Embryonic facial prominence (tissue), 1 donor: ENCODE results near the gene FBXL7.

Experiments used
- DNase-seq: peaks from one replicate; pipeline ENCODE4 v3.0.0-alpha.2; 2016; ENCODE audit errors: extremely low spot score

Gene FBXL7

DNA sequence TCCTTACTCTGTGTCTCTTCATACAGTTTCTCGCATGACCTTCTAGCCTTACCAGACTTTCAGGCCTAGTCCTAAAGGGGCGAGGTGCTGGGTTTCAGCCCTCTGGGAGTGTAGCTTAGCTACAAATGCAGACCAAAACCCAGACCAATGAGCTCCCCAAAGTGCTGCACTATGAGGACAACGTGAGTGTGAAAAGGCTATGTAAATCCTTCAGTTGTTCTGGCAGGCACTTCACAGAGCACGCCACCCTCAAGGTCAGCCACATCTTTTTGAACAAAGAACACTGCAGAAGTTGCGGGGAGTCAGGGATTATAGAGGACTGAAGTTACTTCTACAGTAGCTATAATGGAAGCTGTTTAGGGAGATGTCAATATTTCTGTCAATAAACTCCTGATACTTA, 377.9 kb downstream of the FBXL7 start:
- no peak for DNase-seq

DNA sequence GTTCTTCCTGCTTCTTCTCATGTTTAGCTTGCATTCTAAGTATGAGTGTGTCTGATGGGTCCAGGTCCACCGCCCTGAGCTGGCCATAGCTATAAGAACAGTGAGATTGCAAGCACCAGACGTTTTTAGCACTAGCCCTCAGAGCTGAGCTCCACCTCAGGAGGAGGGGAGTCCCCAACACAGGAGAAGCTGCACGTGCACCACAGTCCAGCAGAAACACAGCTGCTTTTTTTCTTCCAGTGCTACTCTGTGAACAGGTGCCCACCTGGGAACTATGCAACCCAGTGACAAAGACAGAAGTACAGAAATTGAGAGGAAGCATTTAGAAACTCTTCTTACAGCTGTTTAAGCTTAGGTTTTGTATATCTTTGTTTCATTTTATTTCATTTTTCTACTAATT, 380.2 kb downstream of the FBXL7 start:
- no peak for DNase-seq

DNA sequence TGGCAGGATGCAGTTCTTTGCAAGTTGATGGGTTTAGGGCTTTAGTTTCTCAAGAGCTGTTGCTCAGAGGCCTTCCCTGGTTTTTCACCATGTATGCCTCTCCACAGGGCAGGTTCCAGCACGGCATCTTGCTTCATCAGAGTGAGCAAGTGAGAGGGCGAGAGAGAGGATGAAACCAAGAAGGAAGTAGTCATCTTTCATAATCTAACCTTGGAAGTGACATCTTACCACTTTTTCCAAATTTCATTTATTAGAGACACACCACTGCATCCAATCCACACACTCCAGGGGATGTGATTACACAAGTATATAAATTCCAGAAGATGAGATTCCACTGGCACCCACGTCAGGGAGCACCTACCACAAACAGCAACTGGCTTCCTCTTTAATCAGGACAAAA, 385.2 kb downstream of the FBXL7 start:
- no peak for DNase-seq

DNA sequence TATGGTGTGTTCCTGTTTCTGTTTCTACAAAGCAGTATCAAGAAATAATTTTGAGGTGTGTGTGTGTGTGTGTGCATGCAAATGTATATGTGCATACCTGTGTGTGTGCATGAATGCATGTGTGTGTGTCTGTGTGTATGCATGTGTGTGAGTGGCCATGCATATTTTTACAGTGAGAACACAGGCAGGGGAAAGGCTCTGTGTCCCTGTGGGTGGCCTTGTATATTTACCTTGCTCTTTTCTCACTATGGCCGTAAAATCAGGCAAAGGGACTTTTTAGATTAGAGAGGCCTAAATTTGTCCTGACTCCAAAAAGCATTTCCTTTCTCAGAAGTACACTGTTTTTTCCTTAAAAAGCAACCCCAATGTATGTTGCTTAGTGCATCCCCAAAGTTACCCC, 386.2 kb downstream of the FBXL7 start:
- DNase-seq, result no peak

DNA sequence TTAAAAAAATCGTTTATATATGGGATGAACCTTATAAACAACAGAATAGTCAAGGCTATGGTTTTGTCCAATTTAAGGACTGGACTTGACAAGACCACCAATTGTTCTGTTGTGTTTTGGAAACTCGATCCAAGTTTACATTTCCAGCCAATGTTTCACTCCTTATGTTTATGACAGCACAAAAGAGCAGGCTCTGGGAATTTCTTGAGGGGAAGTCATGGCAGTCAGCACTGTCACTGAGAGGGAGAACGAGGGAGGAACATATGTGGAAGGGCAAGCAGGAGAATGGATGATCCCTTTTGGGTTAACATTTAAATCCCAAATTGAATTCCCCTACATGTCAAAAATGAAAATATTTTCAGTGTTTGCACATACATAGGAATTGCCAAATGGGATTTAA, 387.1 kb downstream of the FBXL7 start:
- DNase-seq, result no peak

DNA sequence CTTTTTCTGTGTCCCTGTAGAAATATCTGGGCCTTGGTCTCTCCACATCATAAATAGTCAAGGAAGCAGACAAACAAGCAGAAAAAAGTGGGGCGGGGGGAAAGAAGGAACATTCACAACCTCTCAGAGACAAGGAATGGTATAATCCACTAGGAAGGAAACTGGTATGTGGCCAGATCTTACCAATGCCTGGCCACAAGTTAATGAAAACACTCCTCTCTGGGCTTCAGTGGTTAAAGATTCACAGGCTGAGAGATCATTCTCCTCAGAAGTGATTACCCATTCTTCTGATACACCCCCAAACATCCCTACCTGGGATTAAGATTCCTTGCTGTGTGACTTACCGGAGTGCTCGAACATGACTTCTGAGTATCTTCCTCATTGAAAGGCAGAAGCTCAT, 389.0 kb downstream of the FBXL7 start:
- DNase-seq, result no peak

DNA sequence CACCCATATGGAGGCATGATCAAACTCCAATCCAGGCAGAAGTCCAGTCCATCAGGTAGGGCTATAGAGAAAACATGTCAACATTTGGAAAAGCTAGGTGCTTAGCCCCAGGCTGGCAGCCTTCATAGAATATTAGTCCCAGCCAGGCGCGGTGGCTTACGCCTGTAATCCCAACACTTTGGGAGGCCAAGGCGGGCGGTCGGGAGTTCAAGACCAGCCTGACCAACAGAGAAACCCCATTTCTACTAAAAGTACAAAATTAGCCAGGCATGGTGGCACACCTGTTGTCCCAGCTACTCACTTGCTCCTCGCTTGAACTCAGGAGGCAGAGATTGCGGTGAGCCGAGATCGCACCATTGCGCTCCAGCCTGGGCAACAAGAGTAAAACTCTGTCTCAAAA, 393.9 kb downstream of the FBXL7 start:
- DNase-seq, result no peak

DNA sequence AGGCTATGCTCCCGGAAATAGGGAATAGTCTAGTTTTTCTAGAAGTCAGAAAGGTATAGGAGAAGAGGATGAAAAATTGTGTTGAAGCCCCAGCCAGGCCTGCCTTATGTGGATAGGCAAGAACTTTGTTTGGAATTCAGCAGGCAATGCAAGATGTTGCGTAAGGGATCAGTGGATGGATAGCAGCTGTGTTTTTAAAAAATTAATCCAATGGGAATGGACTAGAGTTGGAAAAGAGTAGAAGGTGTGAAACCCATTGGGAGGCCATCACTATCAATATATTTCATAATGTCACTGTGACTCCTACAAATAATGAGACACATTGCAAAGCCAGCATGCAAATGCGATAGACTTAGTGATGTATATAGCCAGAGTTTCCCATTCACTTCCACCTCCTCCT, 397.7 kb downstream of the FBXL7 start:
- DNase-seq, result no peak

DNA sequence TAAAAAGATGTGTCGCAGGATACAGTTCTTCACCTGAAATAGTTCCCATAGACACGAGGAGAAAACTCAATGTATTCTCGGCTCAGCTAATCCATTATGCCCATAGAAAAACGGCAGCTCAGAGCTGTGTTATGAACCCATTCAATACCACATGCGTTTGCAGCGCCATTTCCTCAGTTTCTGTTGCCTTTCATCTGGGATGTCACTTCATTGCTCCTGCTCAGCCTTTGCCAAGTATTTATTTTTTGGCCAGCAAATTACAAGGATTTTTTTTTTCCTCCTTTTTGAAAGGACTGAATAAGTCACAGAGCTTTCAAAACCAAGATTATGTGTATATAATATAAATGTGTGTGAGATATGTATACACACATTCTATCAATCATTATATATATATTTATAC, 398.7 kb downstream of the FBXL7 start:
- no peak for DNase-seq

DNA sequence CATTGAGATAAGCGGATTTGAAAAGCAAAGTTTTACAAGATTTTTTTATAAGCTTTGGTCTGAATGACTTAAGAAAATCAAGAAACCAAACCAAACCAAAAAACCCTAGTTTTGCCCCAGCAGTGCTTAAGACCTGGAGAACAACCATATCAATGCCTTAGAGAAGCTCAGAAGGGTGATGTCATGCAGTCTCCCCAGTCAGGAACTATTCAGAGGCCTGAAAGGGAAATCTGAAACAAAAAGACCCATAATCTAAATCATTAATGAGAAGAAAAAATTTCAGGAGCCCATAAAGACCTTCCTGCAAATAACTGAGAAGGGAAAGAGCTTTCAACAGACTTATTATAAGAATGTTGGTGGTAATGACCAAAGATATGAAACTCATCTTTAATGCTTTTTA, 399.5 kb downstream of the FBXL7 start:
- no peak for DNase-seq

DNA sequence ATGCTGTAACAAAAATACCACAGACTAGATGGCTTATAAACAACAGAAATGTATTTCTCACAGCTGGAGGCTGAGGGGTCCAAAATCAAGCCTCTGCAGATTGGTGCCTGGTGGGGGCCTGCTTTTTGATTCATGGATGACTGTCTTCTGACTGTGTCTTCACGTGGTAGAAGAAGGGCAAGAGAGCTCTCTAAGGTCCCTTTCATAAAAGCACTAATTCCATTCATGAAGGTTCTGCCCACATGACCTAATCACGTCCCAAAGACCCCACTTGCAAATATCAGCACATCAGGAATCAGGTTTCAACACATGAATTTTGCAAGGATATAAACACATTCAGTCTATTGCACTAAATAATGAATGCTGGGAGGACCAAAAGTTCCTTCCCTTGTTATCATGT, 401.2 kb downstream of the FBXL7 start:
- no peak for DNase-seq

DNA sequence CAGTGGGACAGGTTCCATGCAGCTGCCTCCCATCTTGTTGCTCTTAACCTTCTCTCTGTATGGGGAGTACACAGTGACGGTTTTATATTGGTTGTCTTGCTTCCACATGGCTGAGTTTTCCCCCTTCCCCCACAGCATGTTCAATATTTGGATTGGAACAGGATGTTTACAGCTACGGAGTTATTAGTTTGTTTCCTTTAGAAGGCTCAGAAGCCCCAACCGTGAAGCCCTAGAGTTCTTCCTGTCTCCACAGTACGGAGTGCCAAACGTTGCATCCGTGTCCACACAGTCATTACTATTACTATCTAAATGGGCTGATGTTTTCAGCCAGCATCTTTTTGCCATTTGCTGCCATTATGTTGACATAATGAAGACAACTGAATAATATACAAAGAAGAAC, 402.1 kb downstream of the FBXL7 start:
- no peak for DNase-seq

DNA sequence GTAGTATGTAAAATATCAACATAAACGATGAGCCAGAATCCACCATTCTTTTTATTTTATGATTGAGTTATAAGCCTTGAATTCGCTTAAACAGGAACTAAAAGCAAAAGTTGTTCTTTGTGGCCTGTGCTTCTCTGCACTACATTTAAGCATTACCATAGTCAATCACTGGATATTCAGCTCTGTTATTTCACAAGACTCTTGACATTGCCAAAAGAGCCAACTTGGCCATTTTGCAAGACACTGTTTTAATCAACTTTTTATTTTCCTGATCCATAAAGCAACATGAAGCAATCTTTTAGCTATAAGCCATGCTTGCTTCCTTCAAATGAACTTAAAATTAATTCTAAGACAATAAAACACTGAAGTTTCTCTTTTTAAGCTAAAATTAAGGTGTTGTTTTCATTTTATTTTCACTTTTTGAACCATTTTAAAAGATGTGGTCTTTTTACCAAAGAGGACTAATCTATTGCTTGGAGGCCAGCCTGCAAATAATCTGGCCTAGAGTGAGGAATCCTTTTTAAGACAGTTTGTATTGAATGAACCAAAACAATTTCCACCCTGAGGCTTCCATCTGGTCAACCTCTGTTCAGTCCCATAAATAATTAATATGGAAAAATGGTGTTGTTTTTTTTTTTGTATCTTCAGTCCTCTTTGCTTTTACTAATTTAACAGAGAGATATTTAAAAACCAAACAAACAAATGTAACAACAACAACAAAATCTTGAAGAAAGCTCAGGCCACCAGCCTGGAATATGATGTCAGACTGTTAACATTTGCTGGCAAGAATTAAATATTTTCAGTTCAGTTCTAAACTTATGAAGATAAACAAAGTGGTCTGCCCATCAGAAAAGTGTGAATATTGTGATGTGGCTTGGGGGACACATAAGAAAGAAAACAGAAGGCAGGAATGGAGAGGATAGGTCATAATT, 405.2 kb downstream of the FBXL7 start:
- no peak for DNase-seq

DNA sequence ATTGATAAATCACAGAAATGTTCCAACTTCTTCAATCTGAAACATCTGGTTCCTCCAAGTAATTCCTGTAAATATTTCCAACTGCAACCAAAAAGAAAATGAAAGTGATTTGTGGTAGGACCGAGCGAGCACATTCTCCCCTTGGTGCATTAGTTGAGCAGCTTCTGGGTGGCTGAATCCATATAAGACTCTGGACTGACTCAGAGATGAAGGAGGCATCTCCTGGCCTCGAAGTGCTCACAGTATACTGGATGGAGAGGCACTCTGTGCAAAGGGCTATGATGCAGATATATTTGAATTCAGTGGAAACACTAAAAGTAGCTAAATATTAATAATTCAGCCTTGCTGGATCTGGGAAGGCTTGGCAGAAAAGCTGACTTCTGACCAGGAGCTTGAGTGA, 414.7 kb downstream of the FBXL7 start:
- no peak for DNase-seq

DNA sequence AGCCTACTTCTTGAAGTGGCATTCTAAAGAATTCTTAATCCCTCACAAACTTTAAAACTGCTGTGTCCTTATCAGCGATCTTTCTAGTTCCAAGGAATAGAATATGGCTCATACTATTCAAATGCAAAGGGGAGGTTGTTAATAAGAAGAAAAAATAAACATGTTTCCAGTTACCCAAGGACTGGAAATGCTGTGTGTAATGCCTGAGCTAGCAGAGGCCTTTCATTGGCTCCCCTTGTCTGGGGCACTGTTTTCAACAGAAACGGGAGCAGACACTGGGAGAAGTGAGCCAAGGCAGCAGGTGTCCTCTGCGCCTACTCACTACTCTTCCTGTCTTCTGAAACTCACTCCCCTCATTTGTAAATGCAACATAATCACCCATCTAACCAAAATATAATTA, 426.6 kb downstream of the FBXL7 start:
- DNase-seq, result no peak

DNA sequence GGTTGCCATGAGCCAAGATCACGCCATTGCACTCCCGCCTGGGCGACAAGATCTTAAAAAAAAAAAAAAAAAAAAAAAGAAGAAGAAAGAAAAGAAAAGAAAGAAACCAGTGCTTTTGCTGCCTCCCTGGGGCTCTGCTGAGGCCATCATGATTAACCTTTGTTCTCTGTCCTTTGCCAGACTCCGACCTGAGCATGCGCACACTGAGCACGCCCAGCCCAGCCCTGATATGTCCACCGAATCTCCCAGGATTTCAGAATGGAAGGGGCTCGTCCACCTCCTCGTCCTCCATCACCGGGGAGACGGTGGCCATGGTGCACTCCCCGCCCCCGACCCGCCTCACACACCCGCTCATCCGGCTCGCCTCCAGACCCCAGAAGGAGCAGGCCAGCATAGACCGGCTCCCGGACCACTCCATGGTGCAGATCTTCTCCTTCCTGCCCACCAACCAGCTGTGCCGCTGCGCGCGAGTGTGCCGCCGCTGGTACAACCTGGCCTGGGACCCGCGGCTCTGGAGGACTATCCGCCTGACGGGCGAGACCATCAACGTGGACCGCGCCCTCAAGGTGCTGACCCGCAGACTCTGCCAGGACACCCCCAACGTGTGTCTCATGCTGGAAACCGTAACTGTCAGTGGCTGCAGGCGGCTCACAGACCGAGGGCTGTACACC, 427.9 kb downstream of the FBXL7 start:
- DNase-seq, result no peak

DNA sequence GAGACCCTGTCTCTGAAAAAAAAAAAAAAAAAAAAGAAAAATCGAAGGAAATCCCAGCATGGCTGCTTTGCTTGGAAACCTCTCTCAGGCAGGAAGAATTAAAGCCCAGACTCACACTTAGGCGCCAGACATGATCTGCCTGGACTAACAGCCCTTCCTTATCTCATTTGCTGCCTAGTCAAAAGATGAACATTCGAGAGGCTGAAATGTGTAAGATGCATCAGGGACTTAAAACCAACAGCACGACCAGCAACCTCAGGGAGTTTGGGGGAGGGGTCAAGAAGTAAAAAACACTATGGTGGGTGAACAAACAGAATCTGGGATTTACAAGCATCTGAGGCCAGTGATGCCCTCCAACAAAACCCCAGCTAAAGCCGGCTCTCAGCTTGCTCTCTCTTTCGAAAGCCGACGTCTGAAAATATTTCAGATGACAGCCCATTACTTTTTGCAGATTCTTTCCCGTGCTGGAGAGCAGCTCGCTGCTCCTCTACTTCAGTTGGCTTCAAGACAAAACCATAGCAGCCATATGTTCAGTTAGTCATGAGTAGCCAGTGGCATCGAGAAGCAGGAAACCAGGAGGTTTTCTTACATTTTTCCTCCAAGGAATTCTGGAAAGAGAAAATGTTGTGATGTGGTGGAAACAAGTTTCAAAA, 429.8 kb downstream of the FBXL7 start:
- DNase-seq, result no peak

DNA sequence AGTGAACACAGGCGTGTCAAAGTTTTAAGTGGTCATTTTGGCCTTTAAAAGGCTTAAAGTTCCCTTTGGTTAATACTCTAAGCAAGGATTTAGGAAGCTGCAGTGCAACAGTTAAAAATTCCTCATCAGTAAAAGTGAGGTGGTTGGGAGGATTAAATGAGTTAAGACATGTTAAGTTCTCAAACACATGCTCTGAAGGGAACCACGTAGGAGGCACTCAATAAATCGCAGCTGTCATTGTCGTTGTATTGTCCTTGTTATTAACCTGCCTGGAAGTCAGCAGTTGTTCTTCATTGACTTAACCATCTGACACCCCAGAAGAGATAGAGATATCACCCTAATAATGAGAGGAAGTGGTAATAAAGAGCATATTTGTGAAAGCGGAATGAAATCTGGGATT, 432.1 kb downstream of the FBXL7 start:
- DNase-seq, result no peak

DNA sequence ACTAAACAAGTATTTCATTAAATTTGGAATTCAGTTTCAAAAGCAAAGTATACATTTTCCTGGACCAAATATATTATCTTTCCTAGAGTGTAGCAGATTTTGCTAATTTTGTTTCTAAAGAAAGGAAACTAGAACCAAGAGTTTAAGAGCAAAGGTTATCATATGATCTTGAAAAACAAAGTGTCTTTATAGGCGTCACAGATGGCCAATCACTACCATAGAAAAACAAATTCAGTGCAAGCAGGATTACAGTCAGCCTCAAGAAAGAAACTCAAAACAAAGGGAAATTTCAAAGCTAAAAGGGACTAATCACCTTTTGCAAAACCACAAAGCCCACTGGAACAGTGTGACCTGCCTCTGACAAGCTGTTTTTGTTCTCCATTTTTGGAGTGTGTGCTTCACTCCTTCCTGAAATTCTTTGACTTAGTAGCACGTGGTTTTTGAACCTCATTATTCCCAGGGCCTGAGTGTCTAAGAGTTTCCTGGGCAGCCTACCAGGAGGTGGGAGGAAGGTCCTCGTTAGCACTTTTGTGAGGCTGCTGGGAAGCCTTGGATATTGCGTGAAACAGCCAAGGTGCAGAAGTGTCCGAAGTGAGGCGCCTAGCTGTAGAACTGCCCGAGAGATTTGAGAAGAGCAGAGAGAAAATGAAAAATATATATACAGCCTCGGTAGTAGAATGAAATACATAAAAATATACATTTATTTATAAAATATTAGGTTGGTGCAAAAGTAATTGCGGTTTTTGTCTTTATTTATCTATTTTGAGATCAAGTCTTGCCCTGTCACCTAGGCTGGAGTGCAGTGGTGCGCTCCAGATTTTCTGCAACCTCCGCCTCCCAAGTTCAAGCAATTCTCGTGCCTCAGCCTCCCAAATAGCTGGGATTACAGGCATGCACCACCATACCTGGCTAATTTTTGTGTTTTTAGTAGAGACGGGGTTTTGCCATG, 433.6 kb downstream of the FBXL7 start:
- DNase-seq, result no peak

DNA sequence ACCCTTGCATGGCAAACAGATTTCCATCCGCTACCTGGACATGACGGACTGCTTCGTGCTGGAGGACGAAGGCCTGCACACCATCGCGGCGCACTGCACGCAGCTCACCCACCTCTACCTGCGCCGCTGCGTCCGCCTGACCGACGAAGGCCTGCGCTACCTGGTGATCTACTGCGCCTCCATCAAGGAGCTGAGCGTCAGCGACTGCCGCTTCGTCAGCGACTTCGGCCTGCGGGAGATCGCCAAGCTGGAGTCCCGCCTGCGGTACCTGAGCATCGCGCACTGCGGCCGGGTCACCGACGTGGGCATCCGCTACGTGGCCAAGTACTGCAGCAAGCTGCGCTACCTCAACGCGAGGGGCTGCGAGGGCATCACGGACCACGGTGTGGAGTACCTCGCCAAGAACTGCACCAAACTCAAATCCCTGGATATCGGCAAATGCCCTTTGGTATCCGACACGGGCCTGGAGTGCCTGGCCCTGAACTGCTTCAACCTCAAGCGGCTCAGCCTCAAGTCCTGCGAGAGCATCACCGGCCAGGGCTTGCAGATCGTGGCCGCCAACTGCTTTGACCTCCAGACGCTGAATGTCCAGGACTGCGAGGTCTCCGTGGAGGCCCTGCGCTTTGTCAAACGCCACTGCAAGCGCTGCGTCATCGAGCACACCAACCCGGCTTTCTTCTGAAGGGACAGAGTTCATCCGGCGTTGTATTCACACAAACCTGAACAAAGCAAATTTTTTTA, 436.7 kb downstream of the FBXL7 start:
- DNase-seq, result no peak

DNA sequence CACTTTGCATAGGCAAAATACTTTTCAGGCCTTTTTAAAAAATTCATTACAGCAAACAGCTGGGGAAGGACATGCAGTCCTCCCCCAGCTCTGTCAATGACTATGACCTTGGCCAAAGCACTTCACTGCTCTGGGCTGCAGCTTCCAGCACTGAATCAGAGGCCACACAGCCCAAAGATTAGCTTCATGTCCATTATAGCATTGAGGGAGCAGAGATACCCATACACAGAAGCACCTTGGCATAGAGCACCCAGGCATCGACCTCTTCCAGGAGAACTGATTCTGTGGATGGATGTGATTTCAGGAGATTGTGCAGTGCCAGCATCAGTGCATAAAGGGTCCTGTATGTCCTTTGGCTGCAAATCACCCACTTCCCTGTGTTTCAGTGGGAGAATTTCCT, 437.7 kb downstream of the FBXL7 start:
- DNase-seq, result no peak
